ENCODE results near the gene GPR132.

The GPR132 gene

GRCh38 chr14:105069871-105070759 is 4.9 kb upstream of the GPR132 start:
- H3K4me3 ChIP-seq (ENCODE audit: low read length) = no peak overlapping the region
- DNase-seq (ENCODE audit: low read depth) = no peak
- TF ChIP-seq CTCF (conservative IDR thresholded peaks at IDR 0.05; ENCODE audit: low read depth, low read length) = no peak

- no peak overlapping the region for H3K4me3 ChIP-seq (ENCODE audit: low read length)
- DNase-seq (ENCODE audit: low read depth) = no peak
- no peak for TF ChIP-seq CTCF (conservative IDR thresholded peaks at IDR 0.05; ENCODE audit: low read depth, low read length)
Observed at GRCh38 chr14:105069522-105069870, 4.3 kb upstream of the GPR132 start.

GRCh38 chr14:105068818-105069217 is 3.6 kb upstream of the GPR132 start:
- H3K4me3 ChIP-seq (ENCODE audit: low read length) = no peak overlapping the region
- DNase-seq (ENCODE audit: low read depth) = no peak
- TF ChIP-seq CTCF (conservative IDR thresholded peaks at IDR 0.05; ENCODE audit: low read depth, low read length) = no peak

GRCh38 chr14:105067969-105068301 is 2.7 kb upstream of the GPR132 start:
- no peak overlapping the region for H3K4me3 ChIP-seq (ENCODE audit: low read length)
- no peak for TF ChIP-seq CTCF (conservative IDR thresholded peaks at IDR 0.05; ENCODE audit: low read depth, low read length)
- no peak for DNase-seq (ENCODE audit: low read depth)

GRCh38 chr14:105067140-105067968 is 2.1 kb upstream of the GPR132 start:
- DNase-seq (ENCODE audit: low read depth) = no peak
- no peak overlapping the region for H3K4me3 ChIP-seq (ENCODE audit: low read length)
- no peak for TF ChIP-seq CTCF (conservative IDR thresholded peaks at IDR 0.05; ENCODE audit: low read depth, low read length)

GRCh38 chr14:105066240-105067071 is 1.2 kb upstream of the GPR132 start:
- TF ChIP-seq CTCF (conservative IDR thresholded peaks at IDR 0.05; ENCODE audit: low read depth, low read length) = no peak
- no peak overlapping the region for H3K4me3 ChIP-seq (ENCODE audit: low read length)
- DNase-seq (ENCODE audit: low read depth) = no peak

Measured in retinal pigment epithelial cell (primary cell).